GM19468 (cell line): ENCODE results near the gene SPRR2F.

ENCODE experiments used
- ATAC-seq: cut with Tn5 transposase; IDR thresholded peaks from one replicate; pipeline ENCODE4 v1.9.1; 2021; ENCODE audit warnings: mild to moderate bottlenecking, moderate library complexity, moderate number of reproducible peaks; ENCODE audit not compliant: unreplicated experiment; ENCODE audit errors: extremely low read depth

Gene SPRR2F

GRCh38 chr1:153081736-153082135, 31.6 kb downstream of the SPRR2F start:
- no peak for ATAC-seq

- ATAC-seq, result no peak
Measured at GRCh38 chr1:153072806-153073726, 40.2 kb downstream of the SPRR2F start.

DNA sequence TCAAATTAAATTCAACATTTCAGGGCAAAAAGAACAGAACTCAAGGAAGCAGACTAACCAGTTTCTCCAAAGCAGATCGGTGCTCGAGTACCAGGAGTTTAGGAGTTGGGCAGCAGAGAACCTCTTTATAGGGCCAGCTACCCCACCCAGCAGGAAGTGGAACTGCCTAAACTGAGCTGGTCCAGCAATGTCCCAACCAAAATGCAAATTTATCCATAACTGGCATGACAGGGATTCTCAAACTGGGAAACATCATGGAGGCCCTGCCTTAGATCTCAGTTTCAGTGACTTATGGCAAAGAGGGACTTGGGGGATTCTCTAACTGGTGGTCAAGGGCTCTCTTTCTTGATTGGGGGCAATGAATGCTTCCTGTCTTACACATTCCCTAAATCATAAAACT, 41.8 kb downstream of the SPRR2F start, which contains the start of gene SPRR2B:
SPRR2B (minus strand) TSS at position 101 of the 400 bp plus-strand sequence. CDS start 772 bp downstream, outside the sequence.
- ATAC-seq, result no peak

GRCh38 chr1:153070243-153070642, 43.1 kb downstream of the SPRR2F start:
- no peak for ATAC-seq
